ENCODE data around the gene PRPSAP2.

DNA sequence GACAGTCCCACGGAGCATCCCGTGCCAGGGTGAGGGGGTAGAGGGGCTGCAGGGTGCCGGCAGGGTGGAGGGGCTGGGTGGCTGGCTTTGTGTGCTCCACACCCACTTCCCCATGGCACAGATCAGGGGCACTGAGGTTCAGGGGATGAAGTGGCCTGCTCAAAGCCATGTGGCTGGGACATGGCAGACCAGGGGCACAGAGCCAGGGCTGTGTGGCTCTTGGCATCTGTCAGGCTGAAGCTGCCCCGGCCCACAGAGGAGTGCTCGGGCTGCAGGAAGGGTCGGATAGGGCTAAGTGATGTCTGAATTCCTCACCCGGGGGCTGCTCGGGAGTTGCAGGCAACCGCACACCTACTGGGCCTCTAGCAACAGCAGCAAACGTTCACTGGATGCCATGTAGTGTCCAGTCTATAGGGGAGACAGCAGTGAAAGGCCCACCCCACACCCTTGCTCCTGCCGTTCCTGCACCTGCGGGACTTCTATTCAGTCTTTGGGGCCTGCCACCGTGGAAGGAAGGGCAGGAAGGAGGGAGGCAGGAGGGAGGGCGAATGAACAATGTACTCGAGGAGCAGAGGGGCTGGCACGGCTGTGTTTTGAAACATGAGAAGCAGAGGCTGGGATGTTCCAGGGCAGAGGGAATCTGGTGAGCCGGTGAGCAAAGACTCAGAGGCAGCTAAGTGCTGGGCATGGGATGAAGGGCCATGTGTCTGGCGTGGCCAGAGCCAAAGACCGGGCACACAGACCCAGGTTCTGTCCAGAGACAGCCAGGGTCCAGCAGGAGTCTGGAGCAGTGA lies 109.1 kb downstream of the PRPSAP2 start:
- TF ChIP-seq POLR2AphosphoS5 (IDR thresholded peaks at IDR 0.05) (no peak), EZH2 (IDR thresholded peaks at IDR 0.05; ENCODE audit: borderline replicate concordance, insufficient read depth, low read length, poor library complexity, severe bottlenecking) (no peak), EP300 (conservative IDR thresholded peaks at IDR 0.05; ENCODE audit: poor library complexity, severe bottlenecking) (no peak), RAD21 (conservative IDR thresholded peaks at IDR 0.05) (no peak), MXI1 (conservative IDR thresholded peaks at IDR 0.05; ENCODE audit: poor library complexity, severe bottlenecking) (no peak), TAF1 (IDR thresholded peaks at IDR 0.05; ENCODE audit: low read depth) (no peak), SMC3 (conservative IDR thresholded peaks at IDR 0.05; ENCODE audit: poor library complexity) (no peak)
- TF ChIP-seq, protein P1, sequence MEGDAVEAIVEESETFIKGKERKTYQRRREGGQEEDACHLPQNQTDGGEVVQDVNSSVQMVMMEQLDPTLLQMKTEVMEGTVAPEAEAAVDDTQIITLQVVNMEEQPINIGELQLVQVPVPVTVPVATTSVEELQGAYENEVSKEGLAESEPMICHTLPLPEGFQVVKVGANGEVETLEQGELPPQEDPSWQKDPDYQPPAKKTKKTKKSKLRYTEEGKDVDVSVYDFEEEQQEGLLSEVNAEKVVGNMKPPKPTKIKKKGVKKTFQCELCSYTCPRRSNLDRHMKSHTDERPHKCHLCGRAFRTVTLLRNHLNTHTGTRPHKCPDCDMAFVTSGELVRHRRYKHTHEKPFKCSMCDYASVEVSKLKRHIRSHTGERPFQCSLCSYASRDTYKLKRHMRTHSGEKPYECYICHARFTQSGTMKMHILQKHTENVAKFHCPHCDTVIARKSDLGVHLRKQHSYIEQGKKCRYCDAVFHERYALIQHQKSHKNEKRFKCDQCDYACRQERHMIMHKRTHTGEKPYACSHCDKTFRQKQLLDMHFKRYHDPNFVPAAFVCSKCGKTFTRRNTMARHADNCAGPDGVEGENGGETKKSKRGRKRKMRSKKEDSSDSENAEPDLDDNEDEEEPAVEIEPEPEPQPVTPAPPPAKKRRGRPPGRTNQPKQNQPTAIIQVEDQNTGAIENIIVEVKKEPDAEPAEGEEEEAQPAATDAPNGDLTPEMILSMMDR (IDR thresholded peaks at IDR 0.05; ENCODE audit: poor library complexity, severe bottlenecking) = no peak
- TF ChIP-seq, protein P2, sequence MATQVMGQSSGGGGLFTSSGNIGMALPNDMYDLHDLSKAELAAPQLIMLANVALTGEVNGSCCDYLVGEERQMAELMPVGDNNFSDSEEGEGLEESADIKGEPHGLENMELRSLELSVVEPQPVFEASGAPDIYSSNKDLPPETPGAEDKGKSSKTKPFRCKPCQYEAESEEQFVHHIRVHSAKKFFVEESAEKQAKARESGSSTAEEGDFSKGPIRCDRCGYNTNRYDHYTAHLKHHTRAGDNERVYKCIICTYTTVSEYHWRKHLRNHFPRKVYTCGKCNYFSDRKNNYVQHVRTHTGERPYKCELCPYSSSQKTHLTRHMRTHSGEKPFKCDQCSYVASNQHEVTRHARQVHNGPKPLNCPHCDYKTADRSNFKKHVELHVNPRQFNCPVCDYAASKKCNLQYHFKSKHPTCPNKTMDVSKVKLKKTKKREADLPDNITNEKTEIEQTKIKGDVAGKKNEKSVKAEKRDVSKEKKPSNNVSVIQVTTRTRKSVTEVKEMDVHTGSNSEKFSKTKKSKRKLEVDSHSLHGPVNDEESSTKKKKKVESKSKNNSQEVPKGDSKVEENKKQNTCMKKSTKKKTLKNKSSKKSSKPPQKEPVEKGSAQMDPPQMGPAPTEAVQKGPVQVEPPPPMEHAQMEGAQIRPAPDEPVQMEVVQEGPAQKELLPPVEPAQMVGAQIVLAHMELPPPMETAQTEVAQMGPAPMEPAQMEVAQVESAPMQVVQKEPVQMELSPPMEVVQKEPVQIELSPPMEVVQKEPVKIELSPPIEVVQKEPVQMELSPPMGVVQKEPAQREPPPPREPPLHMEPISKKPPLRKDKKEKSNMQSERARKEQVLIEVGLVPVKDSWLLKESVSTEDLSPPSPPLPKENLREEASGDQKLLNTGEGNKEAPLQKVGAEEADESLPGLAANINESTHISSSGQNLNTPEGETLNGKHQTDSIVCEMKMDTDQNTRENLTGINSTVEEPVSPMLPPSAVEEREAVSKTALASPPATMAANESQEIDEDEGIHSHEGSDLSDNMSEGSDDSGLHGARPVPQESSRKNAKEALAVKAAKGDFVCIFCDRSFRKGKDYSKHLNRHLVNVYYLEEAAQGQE (IDR thresholded peaks at IDR 0.05; ENCODE audit: borderline replicate concordance) = no peak

All from neural cell (in vitro differentiated cells).